GM23338 (cell line): ENCODE data around the gene TANGO2.

Experiments used
- POLR2AphosphoS5 ChIP-seq: IDR thresholded peaks from 2 replicates; pipeline ENCODE4 v1.6.1; 2016; ENCODE audit warnings: antibody characterized with exemption, low read depth
- TF ChIP-seq, protein P1 (sequence below), 2 experiments: fragments of 200-600 bp in 1 of 2; sonication (generic) in 1 of 2; conservative IDR thresholded peaks; 2 replicates each; pipeline versions ENCODE4 v1.5.1 to v1.6.1; 2016 to 2017; ENCODE audit warnings: antibody characterized with exemption in 2 of 2, low read depth in 2 of 2, mild to moderate bottlenecking in 2 of 2, moderate library complexity in 1 of 2

DNA sequence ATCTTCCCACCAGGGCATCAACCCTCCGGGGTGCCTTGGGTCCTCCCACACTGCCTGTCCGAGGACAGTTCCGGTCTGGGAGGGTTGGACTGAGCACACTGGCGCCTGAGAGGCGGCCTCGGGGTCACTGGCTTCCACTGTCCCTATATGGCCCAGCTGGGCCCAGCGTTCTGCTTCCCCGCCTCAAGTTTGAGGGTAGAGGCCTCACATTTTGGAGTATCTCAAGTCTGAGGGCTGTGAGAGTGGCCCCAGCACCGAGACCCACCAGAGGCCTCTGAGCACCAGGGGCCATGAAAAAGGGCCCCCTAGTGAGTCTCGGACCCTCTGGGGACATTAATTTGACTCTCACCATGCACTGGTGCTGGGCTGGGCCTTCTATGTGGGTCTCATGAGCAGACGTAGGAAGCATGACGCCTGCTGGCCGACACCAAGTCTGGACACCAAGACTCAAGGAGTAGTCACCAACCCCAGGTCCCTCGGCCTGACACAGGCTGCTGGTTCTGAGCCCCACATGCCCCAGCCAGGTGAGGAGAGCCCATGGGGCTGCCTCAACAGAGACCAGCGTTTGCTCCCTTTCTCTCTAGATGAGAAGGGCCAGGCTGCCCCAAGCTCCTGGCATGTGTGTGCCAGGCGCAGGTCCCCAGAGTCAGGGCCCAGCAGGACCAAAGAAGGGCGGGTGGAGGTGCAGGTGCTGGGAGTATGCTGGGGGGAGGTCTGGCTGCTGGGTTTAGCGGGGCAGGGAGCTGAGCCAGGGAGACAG, 31.8 kb upstream of the TANGO2 start:
- TF ChIP-seq, protein P1, sequence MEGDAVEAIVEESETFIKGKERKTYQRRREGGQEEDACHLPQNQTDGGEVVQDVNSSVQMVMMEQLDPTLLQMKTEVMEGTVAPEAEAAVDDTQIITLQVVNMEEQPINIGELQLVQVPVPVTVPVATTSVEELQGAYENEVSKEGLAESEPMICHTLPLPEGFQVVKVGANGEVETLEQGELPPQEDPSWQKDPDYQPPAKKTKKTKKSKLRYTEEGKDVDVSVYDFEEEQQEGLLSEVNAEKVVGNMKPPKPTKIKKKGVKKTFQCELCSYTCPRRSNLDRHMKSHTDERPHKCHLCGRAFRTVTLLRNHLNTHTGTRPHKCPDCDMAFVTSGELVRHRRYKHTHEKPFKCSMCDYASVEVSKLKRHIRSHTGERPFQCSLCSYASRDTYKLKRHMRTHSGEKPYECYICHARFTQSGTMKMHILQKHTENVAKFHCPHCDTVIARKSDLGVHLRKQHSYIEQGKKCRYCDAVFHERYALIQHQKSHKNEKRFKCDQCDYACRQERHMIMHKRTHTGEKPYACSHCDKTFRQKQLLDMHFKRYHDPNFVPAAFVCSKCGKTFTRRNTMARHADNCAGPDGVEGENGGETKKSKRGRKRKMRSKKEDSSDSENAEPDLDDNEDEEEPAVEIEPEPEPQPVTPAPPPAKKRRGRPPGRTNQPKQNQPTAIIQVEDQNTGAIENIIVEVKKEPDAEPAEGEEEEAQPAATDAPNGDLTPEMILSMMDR (conservative IDR thresholded peaks at IDR 0.05; ENCODE audit: low read depth in 2 of 2), result no peak
- no peak for TF ChIP-seq POLR2AphosphoS5
